ENCODE measurements around the gene CCDC149.
"Not testable (repeated sequence)": the region's sequence is repeated elsewhere in the genome, so short reads cannot be mapped to it uniquely, and the experiment has no call there.

CCDC149 gene

DNA sequence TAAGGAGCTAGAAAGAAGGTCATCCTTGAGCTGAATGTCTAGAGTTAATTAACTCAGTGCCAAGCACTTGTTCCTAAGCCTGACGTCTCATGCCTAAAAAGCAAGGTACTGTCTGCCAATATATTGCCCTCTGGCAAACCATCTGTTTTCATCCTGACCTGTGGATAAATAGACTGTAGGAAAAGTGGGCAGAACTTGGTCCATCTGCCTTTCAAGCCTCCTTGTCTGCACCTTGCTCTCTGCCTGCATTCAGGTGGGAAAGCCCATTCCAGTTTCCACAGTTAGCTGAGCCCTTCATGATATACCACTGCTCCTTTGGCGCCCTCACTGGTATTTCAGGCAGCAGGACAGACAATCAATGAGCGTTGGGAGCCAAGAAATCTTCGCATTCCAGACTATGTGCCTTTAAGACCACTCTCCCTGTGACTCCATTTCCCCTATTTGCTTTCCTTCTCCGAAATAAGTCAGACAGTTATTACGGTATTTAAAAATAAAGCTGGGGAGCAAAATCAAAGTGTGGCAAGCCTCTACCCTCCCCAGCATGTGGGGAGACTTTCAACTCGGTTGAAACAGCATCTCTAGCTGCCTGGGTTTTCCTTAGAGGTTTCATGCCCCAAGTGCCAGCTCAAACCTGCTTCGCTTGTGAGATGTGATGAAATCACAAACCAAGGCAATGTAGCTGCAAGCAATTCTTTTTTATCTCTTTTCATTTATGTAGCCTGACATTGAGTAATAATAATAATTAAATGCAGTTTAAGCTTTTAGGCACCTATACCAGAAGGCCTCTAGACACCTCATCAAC, 2.5 kb upstream of the CCDC149 start:
- no peak for DNase-seq

DNA sequence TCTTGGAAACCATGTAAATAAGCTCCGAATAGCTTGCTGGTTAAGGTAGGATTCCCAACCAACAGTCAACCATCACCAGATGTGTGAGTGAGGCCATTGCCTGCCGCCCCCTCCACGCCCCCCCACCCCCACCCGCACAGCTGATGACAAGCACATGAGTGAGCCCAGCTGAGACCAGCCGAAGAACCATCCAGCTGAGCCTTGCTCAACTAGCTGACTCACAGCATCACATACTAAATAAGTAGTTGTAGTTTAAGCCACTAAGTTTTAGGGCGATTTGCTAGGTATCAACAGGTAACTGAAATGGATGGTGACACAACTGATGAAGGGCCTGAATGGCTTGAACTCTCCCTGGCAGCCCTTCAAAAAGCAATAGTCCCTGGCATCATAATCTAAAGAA, 1.6 kb upstream of the CCDC149 start:
- no peak for DNase-seq

DNA sequence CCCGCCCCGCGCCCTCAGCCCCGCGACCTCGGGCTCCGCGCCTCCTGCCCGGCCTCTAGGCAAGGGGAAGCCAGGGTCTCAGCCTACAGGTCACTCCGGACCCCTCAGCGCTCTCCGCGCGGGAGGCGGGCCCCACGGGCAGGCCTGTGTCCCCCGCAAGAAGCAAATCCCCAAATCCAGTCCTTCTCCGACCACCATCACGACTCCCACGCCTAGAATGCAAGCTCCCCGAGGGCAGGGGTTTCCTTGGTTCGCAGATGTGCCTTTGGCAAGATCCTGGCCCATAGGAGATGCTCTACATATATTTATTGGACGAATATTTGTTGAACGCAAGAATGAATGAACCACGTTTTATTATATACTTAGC, 260 bp upstream of the CCDC149 start:
- no peak for DNase-seq

DNA sequence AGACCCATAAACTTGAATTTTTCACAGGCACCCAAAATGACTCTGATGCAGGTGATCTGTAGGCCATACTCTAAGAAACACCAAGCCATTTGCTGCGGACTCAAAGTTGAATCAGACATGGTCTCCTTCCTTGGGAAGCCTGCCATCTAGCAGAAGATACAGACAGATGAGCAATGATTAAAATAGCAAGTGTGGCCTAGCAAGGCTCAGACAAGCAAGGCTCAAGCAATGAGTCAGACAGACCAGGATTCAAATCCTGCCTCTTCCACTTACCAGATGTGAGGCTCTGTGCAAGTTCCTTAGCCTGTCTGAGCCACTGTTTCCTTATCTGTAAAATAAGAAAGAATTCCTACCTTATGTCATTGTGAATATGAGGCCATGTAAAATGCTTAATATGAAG, 2.3 kb downstream of the CCDC149 start:
- DNase-seq = no peak

DNA sequence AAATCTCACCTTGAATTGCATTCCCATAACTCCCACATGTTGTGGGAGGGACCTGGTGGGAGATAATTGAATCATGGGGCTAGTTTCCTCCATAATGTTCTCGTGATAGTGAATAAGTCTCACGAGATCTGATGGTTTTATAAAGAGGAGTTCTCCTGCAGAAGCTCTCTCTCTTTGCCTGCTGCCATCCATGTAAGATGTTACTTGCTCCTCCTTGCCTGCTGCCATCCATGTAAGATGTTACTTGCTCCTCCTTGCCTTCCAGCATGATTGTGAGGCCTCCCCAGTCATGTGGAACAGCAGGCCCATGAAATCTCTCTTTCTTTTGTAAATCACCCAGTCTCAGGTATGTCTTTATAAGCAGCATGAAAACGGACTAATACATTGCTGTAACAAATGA, 3.2 kb downstream of the CCDC149 start:
- not testable (repeated sequence) for DNase-seq

DNA sequence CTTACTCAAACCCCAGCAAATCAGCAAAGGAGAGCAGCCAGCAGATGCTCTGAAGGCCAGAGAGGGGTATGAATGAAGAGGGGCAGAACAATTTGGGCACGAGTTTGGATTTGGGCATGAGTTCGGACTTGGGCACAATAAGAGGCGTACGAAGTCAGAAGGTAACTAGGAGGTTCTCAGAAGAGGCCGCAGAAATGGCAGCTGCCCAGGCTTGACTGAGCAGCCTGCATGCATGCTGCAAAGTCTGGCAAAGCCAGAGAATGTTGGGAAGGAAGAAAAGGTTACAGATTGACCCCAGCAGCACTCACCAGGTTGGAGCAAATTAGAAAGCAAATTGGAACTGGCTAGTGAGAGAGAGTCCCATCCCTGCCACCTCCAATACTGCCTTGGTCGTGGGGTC, 15.2 kb downstream of the CCDC149 start:
- DNase-seq = no peak

DNA sequence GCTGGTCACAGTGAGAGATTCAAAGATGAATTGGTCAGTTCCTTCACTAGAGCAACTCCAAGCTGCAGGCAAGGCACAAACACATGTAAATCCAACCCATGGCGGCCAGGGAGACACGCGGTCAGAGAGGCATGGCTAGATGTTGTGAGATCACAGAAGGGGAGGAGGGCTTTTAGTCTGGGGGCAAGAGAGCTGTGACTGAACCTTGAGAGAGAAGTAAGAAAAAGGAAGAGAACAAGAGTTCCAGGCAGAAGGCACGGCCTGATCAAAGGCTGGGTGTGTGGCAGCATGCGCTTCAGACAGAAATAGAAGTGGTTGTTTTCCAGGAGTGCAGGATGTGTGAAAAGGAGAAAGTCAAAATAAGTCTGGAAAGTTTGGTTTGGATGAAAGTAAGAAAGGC, 15.9 kb downstream of the CCDC149 start:
- no peak for DNase-seq

DNA sequence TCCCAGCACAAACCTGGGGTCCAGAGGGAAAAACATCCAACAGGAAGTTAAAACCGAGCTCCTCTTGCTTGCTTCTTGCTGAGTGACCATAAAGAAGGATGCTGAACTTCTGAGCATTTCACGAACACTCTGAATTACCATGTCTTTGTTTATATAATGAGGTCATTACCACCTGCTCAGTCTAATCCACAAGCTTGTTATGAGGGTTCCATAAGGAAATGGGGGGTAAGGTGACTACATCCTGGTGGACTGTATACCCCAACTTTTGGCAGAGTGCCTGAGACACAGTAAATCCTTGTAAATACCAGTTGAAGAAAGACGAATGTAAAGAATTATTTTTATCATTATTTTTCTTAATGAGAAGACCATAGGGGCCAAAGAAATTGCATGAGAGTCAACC, 16.8 kb downstream of the CCDC149 start:
- no peak for DNase-seq

DNA sequence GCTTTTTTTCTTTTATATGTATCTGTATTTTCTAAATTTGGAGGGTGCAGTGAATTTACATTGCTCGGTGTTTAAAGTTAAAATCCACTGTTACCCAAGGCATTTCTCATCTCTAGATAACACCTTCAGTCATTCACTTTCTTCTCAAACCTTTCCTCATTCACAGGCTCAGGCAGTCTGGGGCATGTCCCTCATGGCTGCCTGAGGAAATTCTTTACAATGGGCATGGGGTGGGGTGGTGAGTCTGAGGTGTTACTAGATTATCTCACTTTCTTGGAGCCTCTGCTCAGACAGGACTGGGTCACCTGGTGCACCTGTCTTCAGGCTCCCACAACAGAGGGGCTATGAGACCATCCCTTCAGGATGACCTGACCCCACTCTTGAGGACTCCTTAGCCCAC, 17.4 kb downstream of the CCDC149 start:
- no peak for DNase-seq

DNA sequence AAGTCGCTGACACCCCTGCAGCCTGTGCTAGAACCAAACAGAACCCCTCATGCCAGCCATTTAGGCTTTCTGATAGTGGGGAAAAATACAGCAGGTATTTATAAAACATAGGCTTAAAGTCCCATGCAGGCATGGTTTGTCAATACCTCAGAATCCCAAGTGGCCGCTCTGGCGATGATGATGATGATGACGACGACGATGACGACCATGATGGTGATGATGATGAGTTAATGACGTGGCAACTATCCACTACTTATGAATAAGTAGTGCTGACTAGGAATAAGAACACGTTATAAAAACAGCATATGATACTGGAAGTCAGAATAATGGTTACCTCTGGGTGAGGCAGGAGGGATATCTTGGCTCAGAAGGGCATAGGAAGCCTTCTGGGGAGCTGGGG, 18.0 kb downstream of the CCDC149 start:
- DNase-seq = no peak

DNA sequence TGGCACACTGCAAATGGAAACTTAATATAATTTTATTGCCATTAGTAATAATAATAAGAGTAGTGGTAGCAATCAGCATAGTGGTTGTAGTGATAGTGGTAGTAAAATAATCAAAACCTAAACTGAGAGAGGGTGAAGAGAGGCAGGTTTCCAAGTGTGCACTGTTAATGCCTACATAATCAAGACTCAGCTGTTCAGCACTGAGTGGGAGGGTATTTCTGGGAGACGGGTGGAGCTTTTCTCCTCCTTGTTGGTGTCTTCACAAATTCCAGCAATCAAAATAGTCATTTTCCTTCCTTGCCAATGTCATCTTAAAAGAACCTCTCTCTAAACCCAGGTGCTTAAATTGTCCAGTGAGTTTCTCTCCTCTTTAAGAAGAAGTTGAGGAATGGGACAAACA, 18.6 kb downstream of the CCDC149 start:
- DNase-seq = no peak

DNA sequence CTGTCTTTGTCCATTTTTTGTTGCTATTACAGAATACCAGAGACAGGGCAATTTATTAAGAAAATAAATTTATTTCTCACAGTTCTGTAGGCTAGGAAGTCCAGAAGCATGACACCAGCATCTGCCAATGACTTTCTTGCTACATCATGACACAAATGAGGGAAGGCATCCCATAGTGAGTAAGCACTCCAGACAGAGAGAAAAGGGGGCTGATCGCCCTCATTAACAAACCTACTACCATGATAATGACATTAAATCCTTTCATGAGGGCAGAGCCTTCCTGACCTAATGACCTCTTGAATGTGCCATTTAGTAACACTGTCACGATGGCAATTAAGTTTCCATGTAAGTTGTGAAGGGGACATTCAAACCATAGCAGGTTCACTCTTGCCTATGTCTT, 20.1 kb downstream of the CCDC149 start:
- no peak for DNase-seq

DNA sequence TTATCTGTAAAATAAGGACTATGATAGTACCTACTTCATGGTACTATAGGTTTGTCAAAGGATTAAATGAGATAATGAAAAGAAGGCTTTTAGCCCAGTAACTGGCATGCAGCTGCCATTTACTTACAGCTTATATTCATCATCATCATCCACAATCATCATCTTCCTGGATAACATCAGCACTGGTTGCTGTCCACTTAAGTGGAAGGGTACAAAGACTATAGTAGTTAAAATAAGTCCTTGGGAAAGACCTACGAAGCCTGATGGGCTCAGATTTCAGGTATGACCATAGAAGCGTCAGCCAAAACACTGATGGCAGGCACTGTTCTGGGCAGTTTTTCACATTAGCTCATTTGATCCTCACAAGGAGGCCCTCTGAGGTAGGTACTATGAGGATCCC, 20.6 kb downstream of the CCDC149 start:
- DNase-seq = no peak

DNA sequence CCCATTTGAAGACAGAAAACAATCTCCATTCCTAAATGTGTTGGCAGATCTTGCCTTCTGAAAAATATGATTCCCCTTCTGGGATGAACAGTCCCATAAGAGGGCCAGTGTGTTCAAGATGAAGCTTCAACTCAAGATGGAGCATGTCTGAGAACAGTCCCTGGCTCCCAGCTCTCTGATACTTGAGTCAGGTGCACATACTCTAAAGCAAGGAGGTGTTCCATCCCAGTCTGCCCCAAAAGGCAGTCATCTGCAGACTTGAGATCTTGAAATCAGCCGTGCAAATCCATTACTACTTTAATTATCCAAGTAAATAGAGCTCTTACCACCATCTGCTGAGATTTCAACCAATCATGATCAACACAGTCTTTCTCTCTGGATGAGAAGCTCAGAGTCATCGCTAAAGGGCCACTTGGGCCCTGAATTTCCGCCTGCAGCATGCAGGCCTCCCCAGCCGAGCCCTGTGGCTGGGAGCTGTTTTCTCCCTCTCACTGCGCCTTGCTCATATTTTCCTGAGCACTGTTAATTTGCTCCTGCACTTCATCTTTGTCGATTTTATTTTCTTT, 22.2 kb downstream of the CCDC149 start:
- DNase-seq = no peak

DNA sequence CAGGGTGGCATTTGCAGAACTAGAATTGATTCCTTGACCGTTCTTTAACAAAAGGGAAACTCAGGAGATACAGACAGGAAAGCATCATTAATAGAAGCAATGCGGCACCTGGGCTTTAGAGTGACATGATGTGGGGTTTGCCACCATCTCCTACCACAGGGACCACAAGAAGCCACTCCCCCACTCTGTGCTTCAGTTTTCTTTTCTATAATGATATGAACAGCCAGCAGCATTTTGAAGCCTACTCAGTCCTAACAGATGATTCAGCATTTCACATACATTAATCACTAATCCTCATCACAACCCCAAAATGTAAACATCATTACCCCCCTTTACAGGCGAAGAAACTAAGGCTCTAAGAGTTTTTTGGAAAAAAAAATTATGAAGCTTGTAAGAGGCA, 22.9 kb downstream of the CCDC149 start:
- DNase-seq = no peak

DNA sequence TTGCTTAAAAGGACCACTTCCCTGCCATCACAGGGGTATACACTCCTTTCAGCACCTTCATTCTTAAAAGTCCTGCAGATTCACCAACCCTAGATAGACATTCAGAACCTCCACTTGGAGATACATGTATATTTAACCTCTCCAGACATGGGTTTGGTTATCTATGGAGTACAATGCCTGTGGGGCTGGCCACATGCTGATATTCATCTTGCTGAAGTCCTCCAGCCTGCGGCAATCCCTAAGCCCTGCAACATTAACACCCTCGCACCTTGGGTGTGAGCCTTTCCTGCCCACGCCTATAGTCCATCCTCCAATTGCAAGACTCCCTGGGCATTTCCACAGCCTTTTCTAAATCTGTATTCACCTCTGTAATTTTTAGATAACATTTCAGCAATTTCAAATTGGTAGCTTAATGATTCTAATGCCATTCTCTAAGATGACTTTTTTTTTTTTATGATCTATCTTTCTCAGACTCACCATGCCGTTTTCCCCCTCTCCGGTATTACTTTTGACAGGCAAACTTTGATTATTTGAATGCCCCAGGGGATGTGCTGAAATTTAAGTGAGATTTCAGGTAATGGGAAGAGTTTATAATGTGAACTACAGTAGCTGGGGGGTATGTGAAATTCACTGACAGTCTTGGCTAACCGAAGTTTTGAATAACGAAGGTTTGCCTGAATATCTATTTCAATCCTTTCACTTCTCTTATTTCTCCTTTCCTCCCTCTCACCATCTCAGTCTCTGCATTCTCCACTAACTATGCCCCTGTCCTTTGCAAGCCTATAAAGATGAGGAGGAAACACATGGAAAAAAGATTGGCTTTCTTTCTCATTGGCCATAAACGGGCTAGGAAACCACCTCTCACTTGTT, 24.1 kb downstream of the CCDC149 start:
- DNase-seq = no peak

DNA sequence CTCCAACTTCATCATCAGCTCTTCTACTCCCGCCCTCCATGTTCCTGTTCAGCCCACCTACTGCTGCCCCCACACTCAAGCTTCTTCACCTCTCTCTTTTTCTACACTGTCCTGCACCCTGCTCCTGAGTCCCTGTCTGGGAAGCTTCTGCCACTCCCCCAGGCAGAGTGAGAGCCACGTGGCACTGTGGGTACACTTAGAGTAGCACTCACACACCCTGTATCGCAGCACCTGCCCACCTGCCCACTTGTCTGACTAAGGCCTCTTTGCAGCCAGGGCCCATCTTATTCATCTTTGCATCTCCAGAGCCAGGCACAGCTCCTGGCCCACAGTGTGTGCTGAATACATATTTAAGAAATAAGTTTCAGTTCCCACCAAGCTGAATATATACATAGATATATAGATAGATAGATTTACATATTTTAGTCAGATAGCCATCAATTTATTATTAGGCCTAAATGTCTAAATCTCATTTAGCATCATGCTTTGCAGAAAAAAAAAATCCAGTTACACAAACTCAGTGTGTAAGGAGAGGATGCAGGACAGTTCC, 24.9 kb downstream of the CCDC149 start:
- DNase-seq = no peak

DNA sequence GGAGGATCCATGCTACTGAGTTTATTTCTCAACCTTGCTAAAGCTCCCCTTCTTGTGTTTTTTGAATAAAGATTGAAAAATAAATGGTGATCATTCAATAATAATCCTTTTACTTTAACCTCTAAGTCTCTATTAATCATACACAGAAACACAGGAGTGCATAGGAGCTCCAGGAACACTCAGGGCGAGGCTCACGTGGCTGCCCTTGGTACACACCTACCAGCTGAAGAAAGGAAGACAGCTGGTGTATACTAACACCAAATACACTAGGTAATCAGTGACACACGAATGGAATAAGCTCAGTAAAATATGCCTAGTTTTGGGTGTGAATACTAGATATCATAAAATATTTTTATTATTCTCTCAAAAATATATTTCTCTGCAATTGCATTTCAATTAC, 26.2 kb downstream of the CCDC149 start:
- DNase-seq = no peak

DNA sequence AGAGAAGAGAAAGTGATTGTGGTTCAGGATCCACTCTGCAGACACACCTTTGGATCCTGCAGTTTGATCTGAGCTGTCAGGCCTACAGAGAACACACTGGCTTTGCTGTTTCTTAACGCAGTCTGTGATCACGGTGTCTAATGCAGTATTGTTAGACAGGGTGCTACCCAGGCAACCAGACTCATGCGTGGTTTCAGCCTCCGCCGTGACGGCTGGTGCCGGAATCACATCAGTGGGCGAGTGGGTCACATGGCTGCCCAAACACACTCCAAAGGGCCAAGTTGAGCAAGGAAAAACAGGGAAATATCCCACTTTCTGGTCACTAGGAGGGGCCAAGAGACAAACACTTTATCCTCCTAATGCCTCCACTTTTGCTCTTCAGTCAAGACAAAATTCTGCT, 27.5 kb downstream of the CCDC149 start:
- DNase-seq = no peak

DNA sequence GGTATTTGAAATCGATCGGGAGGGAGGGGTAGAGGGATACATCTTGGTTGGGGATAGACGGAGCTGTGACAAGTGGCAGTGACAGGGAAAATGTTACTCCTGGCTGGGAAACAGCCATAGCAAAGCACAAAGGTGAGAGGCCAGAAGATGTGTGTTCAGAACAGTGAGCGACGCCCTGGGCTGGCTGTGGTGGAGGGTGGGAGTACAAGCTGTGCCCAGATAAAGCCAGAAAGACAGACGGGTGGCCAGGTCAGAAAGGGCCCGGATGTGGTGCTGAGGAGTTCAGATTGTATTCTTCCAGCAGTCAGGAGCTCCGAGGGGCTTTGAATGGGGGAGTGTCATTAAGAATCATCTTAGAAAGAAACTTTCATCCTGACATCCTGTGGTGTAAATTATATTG, 27.9 kb downstream of the CCDC149 start:
- DNase-seq = no peak

DNA sequence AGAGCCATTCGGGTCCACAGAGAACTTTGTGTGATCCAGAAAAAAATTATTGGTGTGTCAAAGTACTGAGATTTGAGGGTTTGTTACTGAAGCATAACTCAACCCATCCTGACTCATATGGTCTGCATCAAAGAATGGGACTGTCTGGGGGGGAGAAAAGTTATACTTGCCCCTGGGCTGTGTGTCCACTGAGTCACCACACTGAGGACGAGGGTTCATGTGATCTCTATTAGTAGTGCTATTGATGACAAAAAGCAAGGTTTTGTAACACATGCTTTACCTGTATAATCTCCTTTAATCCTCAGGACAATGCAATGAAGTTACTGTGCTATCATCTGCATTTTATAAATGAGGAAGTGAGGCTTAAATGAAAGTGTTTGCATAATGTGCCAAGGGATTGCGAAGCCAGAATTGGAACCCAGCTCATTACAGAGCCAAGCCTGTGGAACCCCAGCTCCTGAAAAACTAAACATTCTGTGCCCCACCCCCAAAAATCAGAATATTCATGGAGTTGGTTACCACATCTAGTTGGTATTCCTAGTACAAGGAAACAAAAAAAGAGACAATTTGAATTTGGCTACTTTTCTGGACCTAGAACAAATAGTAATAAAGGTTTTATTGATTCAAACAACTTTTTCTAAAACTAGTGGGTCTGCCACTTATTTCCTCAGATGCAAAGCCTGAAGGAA, 31.2 kb downstream of the CCDC149 start:
- DNase-seq = no peak

DNA sequence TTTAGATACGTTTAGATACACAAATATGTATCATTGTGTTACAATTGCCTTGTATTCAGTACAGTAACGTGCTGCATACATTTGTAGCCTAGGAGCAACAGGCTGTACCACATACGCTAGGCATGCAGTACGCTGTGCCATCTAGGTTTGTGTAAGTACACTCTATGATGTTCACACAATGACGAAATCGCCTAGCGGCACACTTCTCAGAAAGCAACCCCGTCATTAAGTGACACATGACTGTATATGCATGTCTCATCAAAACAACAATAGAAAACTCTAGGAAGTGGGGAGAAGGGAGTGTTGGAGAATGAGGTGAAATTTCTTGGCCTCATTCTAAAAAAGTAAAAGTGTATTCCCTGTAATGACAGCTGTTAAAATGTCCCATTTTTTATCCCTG, 32.7 kb downstream of the CCDC149 start:
- no peak for DNase-seq

DNA sequence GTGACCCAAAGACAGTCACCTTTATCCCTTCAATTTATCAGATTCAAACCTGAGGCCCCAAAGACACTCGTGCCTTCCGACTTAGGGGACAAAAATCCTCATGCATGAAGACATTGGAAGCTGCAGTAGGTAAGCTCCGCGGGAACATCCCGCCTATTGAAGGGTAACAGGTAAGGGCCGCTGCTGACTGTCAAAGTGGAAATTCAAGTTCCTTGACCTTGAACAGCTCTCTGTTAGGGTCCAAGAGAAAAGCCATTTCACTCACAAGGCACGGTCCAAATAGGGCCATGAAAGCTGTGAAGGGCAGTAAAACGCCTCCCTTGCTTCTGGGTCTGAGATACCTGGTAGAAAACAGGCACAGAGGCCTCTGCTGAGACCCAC, 34.2 kb downstream of the CCDC149 start:
- DNase-seq = no peak

Measured in GF-D8 (cell line).